SU-DHL-6 (cell line): ENCODE measurements around the gene DNAH17.
A peak's percentile ranks its signal among the peaks of the same experiment; 100 is the strongest.

ENCODE experiments used
- H2AFZ ChIP-seq: fragments of 200-600 bp; sonication (generic); 2 replicates; pipeline ENCODE4 v1.6.1; 2014; ENCODE audit warnings: low read depth, mild to moderate bottlenecking, moderate library complexity, mixed read lengths, antibody characterized with exemption, low read length; ENCODE audit not compliant: severe bottlenecking
- H3F3A ChIP-seq: fragments of 200-600 bp; shearing (Covaris generic); 2 replicates; pipeline ENCODE4 v1.6.0; 2016; ENCODE audit warnings: antibody characterized with exemption, mild to moderate bottlenecking; ENCODE audit not compliant: insufficient read depth
- H3K27ac ChIP-seq: fragments of 200-600 bp; sonication (generic); 2 replicates; pipeline ENCODE4 v1.5.1; 2016; ENCODE audit warnings: low read depth, mild to moderate bottlenecking, low read length, moderate library complexity, mixed read lengths
- H3K27me3 ChIP-seq: fragments of 200-600 bp; sonication (generic), shearing (Covaris generic); 2 replicates; pipeline ENCODE4 v1.6.0; 2014; ENCODE audit warnings: mild to moderate bottlenecking, low read length
- H3K36me3 ChIP-seq: fragments of 200-600 bp; sonication (generic); 2 replicates; pipeline ENCODE4 v1.6.1; 2014; ENCODE audit warnings: mild to moderate bottlenecking, low read length, mixed read lengths
- H3K4me2 ChIP-seq: fragments of 300-600, 200-600 bp; shearing (Covaris generic), sonication (generic); 2 replicates; pipeline ENCODE4 v1.6.0; 2014; ENCODE audit warnings: low read length, low read depth, mild to moderate bottlenecking; ENCODE audit not compliant: poor library complexity, severe bottlenecking
- H3K4me3 ChIP-seq: fragments of 200-600 bp; sonication (generic); 2 replicates; pipeline ENCODE4 v1.5.1; 2014; ENCODE audit warnings: antibody characterized with exemption, low read length, mild to moderate bottlenecking, mixed read lengths; ENCODE audit not compliant: insufficient read depth, poor library complexity, severe bottlenecking
- H3K79me2 ChIP-seq: fragments of 200-600 bp; sonication (generic); 2 replicates; pipeline ENCODE4 v1.6.1; 2014; ENCODE audit warnings: mild to moderate bottlenecking, low read length, moderate library complexity; ENCODE audit not compliant: insufficient read depth
- H3K9ac ChIP-seq: fragments of 200-600 bp; sonication (generic); 2 replicates; pipeline ENCODE4 v1.7.0; 2014; ENCODE audit warnings: mild to moderate bottlenecking, low read length
- H3K9me2 ChIP-seq: fragments of 200-600 bp; sonication (generic); replicated peaks from 2 replicates; pipeline ENCODE4 v1.6.1; 2014; ENCODE audit warnings: low read length; ENCODE audit not compliant: insufficient read depth
- H3K9me3 ChIP-seq: fragments of 200-600 bp; sonication (generic); 2 replicates; pipeline ENCODE4 v1.6.1; 2014; ENCODE audit warnings: low read length, mixed read lengths; ENCODE audit not compliant: insufficient read depth
- H4K20me1 ChIP-seq: fragments of 200-600 bp; sonication (generic); 2 replicates; pipeline ENCODE4 v1.6.1; 2014; ENCODE audit warnings: low read depth, mild to moderate bottlenecking, antibody characterized with exemption, low read length, moderate library complexity, mixed read lengths
- CTCF ChIP-seq: fragments of 200-600 bp; sonication (generic); IDR thresholded peaks from one replicate; pipeline ENCODE4 v1.5.1; 2017; ENCODE audit warnings: antibody characterized with exemption, mild to moderate bottlenecking, low read length, moderate library complexity; ENCODE audit not compliant: insufficient read depth, poor library complexity, severe bottlenecking
- EZH2phosphoT487 ChIP-seq: fragments of 200-600 bp; sonication (generic), shearing (Covaris generic); conservative IDR thresholded peaks from 2 replicates; pipeline ENCODE4 v1.6.1; 2018; ENCODE audit warnings: mild to moderate bottlenecking, antibody characterized with exemption, low read length, moderate library complexity, mixed read lengths

DNAH17 gene

DNA sequence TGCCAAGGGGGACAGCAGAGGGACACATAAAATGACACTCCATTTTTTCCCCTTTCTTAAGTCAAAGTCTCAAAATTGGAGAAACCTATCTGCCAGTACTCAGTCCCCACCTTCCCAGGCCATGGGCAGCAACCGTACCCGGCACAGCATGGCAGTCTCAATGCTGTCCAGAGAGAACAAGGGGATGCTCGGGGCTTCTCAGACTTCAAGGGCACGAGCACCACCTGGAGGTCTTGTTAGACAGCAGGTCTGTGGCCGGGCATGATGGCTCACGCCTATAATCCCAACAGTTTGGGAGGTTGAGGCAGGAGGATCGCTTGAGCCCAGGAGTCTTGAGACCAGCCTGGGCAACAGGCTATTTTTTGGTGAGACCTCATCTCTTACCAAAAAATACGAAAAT, 3.2 kb downstream of the DNAH17 start:
- no peaks in the 10 kb centered on the region for H3K79me2 ChIP-seq
- H3K36me3 ChIP-seq, result no peaks in the 10 kb centered on the region
- H3F3A ChIP-seq, result peaks cover 9% of the 10 kb centered on the region; the same call in 1 of the 2 replicates
- H3K27me3 ChIP-seq, result no peaks in the 10 kb centered on the region
- H3K4me3 ChIP-seq, result no peak overlapping the region
- no peaks in the 10 kb centered on the region for H3K9me2 ChIP-seq
- no peak overlapping the region for H3K27ac ChIP-seq
- H3K4me2 ChIP-seq, result no peak overlapping the region
- H2AFZ ChIP-seq, result no peak overlapping the region
- H4K20me1 ChIP-seq, result no peaks in the 10 kb centered on the region
- no peak overlapping the region for H3K9ac ChIP-seq
- TF ChIP-seq EZH2phosphoT487 (no peak), CTCF (peak; percentile 41)
- H3K9me3 ChIP-seq, result no peaks in the 10 kb centered on the region

DNA sequence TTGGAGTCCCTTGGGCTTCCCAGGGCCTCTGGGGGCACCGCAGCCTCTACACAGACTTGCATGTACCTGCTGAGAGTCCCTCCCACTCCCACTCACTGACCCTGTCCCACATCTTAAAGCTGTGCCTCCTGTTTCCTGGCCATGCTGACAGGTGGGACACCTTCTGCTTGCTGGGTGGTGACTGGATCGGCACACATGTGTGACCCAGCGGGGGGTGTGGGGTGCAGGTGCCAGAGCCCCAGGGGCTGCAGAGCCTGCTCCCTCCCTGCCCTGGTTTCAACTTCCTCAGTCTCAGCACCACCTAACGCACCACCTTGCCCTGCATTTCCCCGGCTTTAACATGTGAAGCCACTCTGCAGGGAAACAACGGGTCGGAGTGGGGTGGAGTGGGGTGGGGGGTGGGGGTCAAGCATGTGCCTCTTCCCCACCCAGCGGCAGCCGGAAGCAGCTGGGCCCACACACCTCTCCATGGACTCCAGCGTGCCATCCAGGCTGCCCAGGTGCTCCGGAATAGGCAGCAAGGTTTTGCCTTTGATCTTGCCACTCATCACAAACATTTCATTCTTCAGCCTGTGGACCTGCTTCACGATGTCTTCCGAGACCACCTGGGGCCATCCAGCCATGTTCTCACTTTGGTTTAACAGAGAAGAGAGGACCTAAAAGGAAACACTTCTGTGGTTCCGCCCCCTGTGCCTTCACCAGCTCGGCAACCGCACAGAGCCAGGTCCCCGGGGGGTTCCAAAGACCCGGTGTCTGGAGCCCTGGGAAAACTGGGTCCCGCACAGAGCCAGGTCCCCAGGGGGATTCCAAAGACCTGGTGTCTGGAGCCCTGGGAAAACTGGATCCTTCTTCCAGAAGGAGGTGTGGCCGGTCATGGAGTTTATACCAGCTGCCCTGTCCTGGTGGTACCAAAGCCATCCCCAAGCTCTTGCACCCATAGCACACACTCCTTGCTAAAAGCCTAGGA, 4.7 kb downstream of the DNAH17 start:
- TF ChIP-seq EZH2phosphoT487 (no peak), CTCF (no peak)
- Histone ChIP-seq H3K79me2 (no peaks in the 10 kb centered on the region), H3K36me3 (no peaks in the 10 kb centered on the region), H3K4me3 (no peak overlapping the region), H4K20me1 (no peaks in the 10 kb centered on the region), H3F3A (peaks cover 9% of the 10 kb centered on the region; the same call in 1 of the 2 replicates), H3K27me3 (no peaks in the 10 kb centered on the region), H3K4me2 (peak overlapping the region; percentile 30), H3K9ac (no peak overlapping the region), H2AFZ (no peak overlapping the region), H3K27ac (peak overlapping the region; percentile 53), H3K9me3 (no peaks in the 10 kb centered on the region), H3K9me2 (no peaks in the 10 kb centered on the region)

GRCh38 chr17:78571329-78571728, 5.9 kb downstream of the DNAH17 start:
- Histone ChIP-seq H3K36me3 (no peaks in the 10 kb centered on the region), H3K9ac (no peak overlapping the region), H3K4me3 (no peak overlapping the region), H3K79me2 (no peaks in the 10 kb centered on the region), H4K20me1 (no peaks in the 10 kb centered on the region), H3K9me2 (no peaks in the 10 kb centered on the region), H3K9me3 (no peaks in the 10 kb centered on the region), H2AFZ (no peak overlapping the region), H3K27ac (no peak overlapping the region), H3F3A (peaks cover 9% of the 10 kb centered on the region; the same call in 1 of the 2 replicates), H3K4me2 (no peak overlapping the region), H3K27me3 (no peaks in the 10 kb centered on the region)
- no peak for TF ChIP-seq EZH2phosphoT487
- no peak for TF ChIP-seq CTCF
